Measurements from ENCODE around the gene POU2F3. TPM values are rescaled to one million over a fixed set of nuclear protein-coding genes. Genes with fewer than 3 reads are reported as not detected.

The POU2F3 gene
- total and polyA plus RNA-seq, 7 donors: not detected

- WGBS, 3 donors: 55 to 72% (median 57%) methylated on average over 12 of the region's 12 CpGs
- intact Hi-C loops (cut with DNase I): no loop called here
- DNase-seq: no peak
- H3K4me3 ChIP-seq: no peak overlapping the region
- peak overlapping the region; percentile 30 for H3K27ac ChIP-seq
- no peaks in the 10 kb centered on the region for H3K27me3 ChIP-seq (ENCODE audit: insufficient read depth in 3 of 3, low read length in 2 of 3)
- no peak for TF ChIP-seq CTCF (IDR thresholded peaks at IDR 0.05)
- H3K4me1 ChIP-seq: no peaks in the 10 kb centered on the region
- no peaks in the 10 kb centered on the region for H3K9me3 ChIP-seq
- no peak for ATAC-seq
- no peaks in the 10 kb centered on the region for H3K36me3 ChIP-seq (ENCODE audit: insufficient read depth in 1 of 2, low read depth in 1 of 2)
These were observed 21.8 kb upstream of the POU2F3 start for GRCh38 chr11:120217941-120218694.

GRCh38 chr11:120218695-120219033 is 21.3 kb upstream of the POU2F3 start:
- TF ChIP-seq CTCF (IDR thresholded peaks at IDR 0.05): no peak
- Histone ChIP-seq H3K4me1 (peaks cover 4% of the 10 kb centered on the region), H3K27me3 (ENCODE audit: insufficient read depth in 3 of 3, low read length in 2 of 3) (no peaks in the 10 kb centered on the region), H3K9me3 (no peaks in the 10 kb centered on the region), H3K36me3 (ENCODE audit: insufficient read depth in 1 of 2, low read depth in 1 of 2) (no peaks in the 10 kb centered on the region), H3K27ac (peak overlapping the region; percentile 30), H3K4me3 (no peak overlapping the region)
- no peak for DNase-seq
- no peak for ATAC-seq
- intact Hi-C loops (cut with DNase I): no loop called here
- 51 to 77% (median 59%) methylated on average over 10 of the region's 10 CpGs for WGBS, 3 donors

GRCh38 chr11:120219232-120219937 is 20.6 kb upstream of the POU2F3 start:
- DNase-seq: peak in 1 of 2 donors; percentile 64

GRCh38 chr11:120219938-120220746 is 19.8 kb upstream of the POU2F3 start:
- Histone ChIP-seq H3K36me3 (ENCODE audit: insufficient read depth in 1 of 2, low read depth in 1 of 2) (no peaks in the 10 kb centered on the region), H3K9me3 (no peaks in the 10 kb centered on the region), H3K27me3 (ENCODE audit: insufficient read depth in 3 of 3, low read length in 2 of 3) (no peaks in the 10 kb centered on the region), H3K4me1 (peaks cover 14% of the 10 kb centered on the region), H3K4me3 (no peak overlapping the region), H3K27ac (no peak overlapping the region)
- DNase-seq: no peak
- peak; percentile 27 to 41 (median 36) for ATAC-seq
- WGBS, 3 donors: 50 to 62% (median 60%) methylated on average over 9 of the region's 9 CpGs
- intact Hi-C loops (cut with DNase I): no loop called here
- no peak for TF ChIP-seq CTCF (IDR thresholded peaks at IDR 0.05)

More at GRCh38 chr11:120219232-120219937, 20.6 kb upstream of the POU2F3 start:
- H3K4me1 ChIP-seq: peaks cover 11% of the 10 kb centered on the region
- intact Hi-C loops (cut with DNase I): no loop called here
- H3K27me3 ChIP-seq (ENCODE audit: insufficient read depth in 3 of 3, low read length in 2 of 3): no peaks in the 10 kb centered on the region
- H3K27ac ChIP-seq: peak overlapping the region; percentile 9
- no peak overlapping the region for H3K4me3 ChIP-seq
- no peaks in the 10 kb centered on the region for H3K9me3 ChIP-seq
- peak; percentile 59 to 84 (median 72) for ATAC-seq
- H3K36me3 ChIP-seq (ENCODE audit: insufficient read depth in 1 of 2, low read depth in 1 of 2): no peaks in the 10 kb centered on the region
- no peak for TF ChIP-seq CTCF (IDR thresholded peaks at IDR 0.05)
- WGBS, 3 donors: 50 to 64% (median 55%) methylated on average over 13 of the region's 13 CpGs
